Measurements from ENCODE around the gene ATP2A3. TPM values are rescaled to one million over a fixed set of nuclear protein-coding genes. Genes with fewer than 3 reads are reported as not detected.

ATP2A3 gene
- total RNA-seq, 4 donors from 2014 or later, result 78.6 to 231 (median 112) TPM

GRCh38 chr17:3879591-3880417 lies 84.4 kb downstream of the ATP2A3 start:
- H3K36me3 ChIP-seq, result peaks cover 0 to 27% (median 0%) of the 10 kb centered on the region in 3 donors
- no peaks in the 10 kb centered on the region for H3K27me3 ChIP-seq
- DNase-seq, result peak in 2 of 3 donors; percentile 83 to 89
- TF ChIP-seq CTCF (IDR thresholded peaks at IDR 0.05) (no peak), POLR2A (IDR thresholded peaks at IDR 0.05) (no peak)
- peaks cover 0 to 11% (median 0%) of the 10 kb centered on the region in 4 donors for H3K4me1 ChIP-seq
- no peaks in the 10 kb centered on the region for H3K9me3 ChIP-seq
- H3K27ac ChIP-seq, result peak overlapping the region in 2 of 4 donors; percentile 27 to 40
- no peak overlapping the region for H3K4me3 ChIP-seq

GRCh38 chr17:3879186-3879585 lies 85.1 kb downstream of the ATP2A3 start:
- Histone ChIP-seq H3K36me3 (peaks cover 0 to 21% (median 0%) of the 10 kb centered on the region in 3 donors), H3K4me3 (no peak overlapping the region), H3K27ac (peak overlapping the region in 2 of 4 donors; percentile 27 to 40), H3K9me3 (no peaks in the 10 kb centered on the region), H3K27me3 (no peaks in the 10 kb centered on the region), H3K4me1 (peaks cover 0 to 11% (median 0%) of the 10 kb centered on the region in 4 donors)
- no peak for DNase-seq
- TF ChIP-seq POLR2A (IDR thresholded peaks at IDR 0.05) (no peak), CTCF (IDR thresholded peaks at IDR 0.05) (no peak)

- no peak for TF ChIP-seq POLR2A (IDR thresholded peaks at IDR 0.05)
- TF ChIP-seq CTCF (IDR thresholded peaks at IDR 0.05), result no peak
- Histone ChIP-seq H3K27ac (no peak overlapping the region), H3K9me3 (no peaks in the 10 kb centered on the region), H3K4me1 (peaks cover 0 to 11% (median 0%) of the 10 kb centered on the region in 4 donors), H3K36me3 (peaks cover 0 to 29% (median 0%) of the 10 kb centered on the region in 3 donors), H3K27me3 (no peaks in the 10 kb centered on the region), H3K4me3 (no peak overlapping the region)
- DNase-seq, result no peak
Observed at GRCh38 chr17:3877220-3877619, 87.0 kb downstream of the ATP2A3 start.

- H3K9me3 ChIP-seq, result no peaks in the 10 kb centered on the region
- H3K27ac ChIP-seq, result no peak overlapping the region
- no peaks in the 10 kb centered on the region for H3K27me3 ChIP-seq
- TF ChIP-seq POLR2A (IDR thresholded peaks at IDR 0.05) (no peak), CTCF (IDR thresholded peaks at IDR 0.05) (no peak)
- H3K4me1 ChIP-seq, result peaks cover 0 to 10% (median 0%) of the 10 kb centered on the region in 4 donors
- H3K36me3 ChIP-seq, result peaks cover 0 to 31% (median 0%) of the 10 kb centered on the region in 3 donors
- DNase-seq, result no peak
- H3K4me3 ChIP-seq, result no peak overlapping the region
Observed at GRCh38 chr17:3875317-3875716, 88.9 kb downstream of the ATP2A3 start.

Other genes with a start within 250 kb of the ATP2A3 start
- gene HASPIN, start 240.5 kb downstream of the ATP2A3 start, total RNA-seq, result 1 to 10 TPM in 1 of 4 donors, not detected in 3; 1.2 TPM
- gene ITGAE, start 163.2 kb downstream of the ATP2A3 start, total RNA-seq, result 10 to 100 TPM; 14.9 to 41.8 (median 31.5) TPM
- gene NCBP3, start 118.2 kb downstream of the ATP2A3 start, total RNA-seq, result 10 to 100 TPM; 24.8 to 41.6 (median 32.2) TPM
- 10 to 100 TPM in 1 of 4 donors, 1 to 10 TPM in 3; 2.5 to 13.2 (median 4.6) TPM for gene CAMKK1, start 71.4 kb downstream of the ATP2A3 start, total RNA-seq
- 10 to 100 TPM in 1 of 4 donors, 1 to 10 TPM in 2, under 1 TPM in 1; 0.88 to 27.2 (median 4.3) TPM for gene P2RX1, start 48.0 kb downstream of the ATP2A3 start, total RNA-seq
- 100 to 1,000 TPM; 167 to 754 (median 598) TPM for gene ZZEF1, start 178.6 kb upstream of the ATP2A3 start, total RNA-seq
- 10 to 100 TPM; 15.7 to 39.9 (median 25.3) TPM for gene CYB5D2, start 178.8 kb upstream of the ATP2A3 start, total RNA-seq